ENCODE data around the gene AMIGO3. TPM values are rescaled to one million over a fixed set of nuclear protein-coding genes. Genes with fewer than 3 reads are reported as not detected.

Gene AMIGO3
- total RNA-seq, 1 experiment from 2014 or later, result 0.32 TPM

GRCh38 chr3:49671291-49672288 lies 47.9 kb downstream of the AMIGO3 start:
- H3K9me3 ChIP-seq (ENCODE audit: control insufficient read depth in 1 of 2, insufficient read depth in 1 of 2, low read depth in 1 of 2, low read length in 2 of 2), result no peaks in the 10 kb centered on the region
- POLR2A ChIA-PET, result interaction anchor here (3.1 kb wide), 1 partner anchor 132 kb away, joined by 26 read pairs; no protein-coding TSS in a partner anchor
- peak overlapping the region; percentile 99 for H3K9ac ChIP-seq (ENCODE audit: low read length)
- H3K4me3 ChIP-seq (replicated peaks in 1 of 2; ENCODE audit: low read depth in 1 of 2, low read length in 2 of 2), result peak overlapping the region in 1 of 2 experiments; percentile 40; a peak in 3 of 4 replicates
- peak overlapping the region; percentile 99 for H3K4me2 ChIP-seq (ENCODE audit: low read length)
- H3K9me2 ChIP-seq (ENCODE audit: insufficient read depth), result no peaks in the 10 kb centered on the region
- peak; percentile 19 for ATAC-seq
- H3K4me1 ChIP-seq (ENCODE audit: control insufficient read depth in 1 of 2, insufficient read depth in 2 of 2, low read length in 2 of 2), result peaks cover 10 to 45% of the 10 kb centered on the region in 2 experiments; a peak in 3 of 4 replicates
- no TSS peak for BruUV-seq (replicated peaks)
- CTCF ChIA-PET, result interaction anchor here (0.6 to 3.3 kb wide), 10 partner anchors 26 to 256 kb away, joined by 3 to 159 read pairs (median 4); partner anchors contain the start of gene BSN
- DNase-seq (ENCODE audit: low read depth, low spot score), result peak; percentile 61
- peak overlapping the region; percentile 98 for H3K27ac ChIP-seq (ENCODE audit: low read depth, low read length)
- H2AFZ ChIP-seq (ENCODE audit: low read depth, low read length, poor library complexity, severe bottlenecking), result no peak overlapping the region
- H4K20me1 ChIP-seq (ENCODE audit: insufficient read depth), result no peaks in the 10 kb centered on the region
- no peak for TF ChIP-seq ELF1 (IDR thresholded peaks at IDR 0.05; ENCODE audit: borderline replicate concordance, low read depth)
- TF ChIP-seq YY1 (IDR thresholded peaks at IDR 0.05; ENCODE audit: extremely low read depth, insufficient replicate concordance, low read depth, low read length), result no peak
- no peak for TF ChIP-seq CEBPB (IDR thresholded peaks at IDR 0.05; ENCODE audit: low read depth)
- TF ChIP-seq, protein P1, sequence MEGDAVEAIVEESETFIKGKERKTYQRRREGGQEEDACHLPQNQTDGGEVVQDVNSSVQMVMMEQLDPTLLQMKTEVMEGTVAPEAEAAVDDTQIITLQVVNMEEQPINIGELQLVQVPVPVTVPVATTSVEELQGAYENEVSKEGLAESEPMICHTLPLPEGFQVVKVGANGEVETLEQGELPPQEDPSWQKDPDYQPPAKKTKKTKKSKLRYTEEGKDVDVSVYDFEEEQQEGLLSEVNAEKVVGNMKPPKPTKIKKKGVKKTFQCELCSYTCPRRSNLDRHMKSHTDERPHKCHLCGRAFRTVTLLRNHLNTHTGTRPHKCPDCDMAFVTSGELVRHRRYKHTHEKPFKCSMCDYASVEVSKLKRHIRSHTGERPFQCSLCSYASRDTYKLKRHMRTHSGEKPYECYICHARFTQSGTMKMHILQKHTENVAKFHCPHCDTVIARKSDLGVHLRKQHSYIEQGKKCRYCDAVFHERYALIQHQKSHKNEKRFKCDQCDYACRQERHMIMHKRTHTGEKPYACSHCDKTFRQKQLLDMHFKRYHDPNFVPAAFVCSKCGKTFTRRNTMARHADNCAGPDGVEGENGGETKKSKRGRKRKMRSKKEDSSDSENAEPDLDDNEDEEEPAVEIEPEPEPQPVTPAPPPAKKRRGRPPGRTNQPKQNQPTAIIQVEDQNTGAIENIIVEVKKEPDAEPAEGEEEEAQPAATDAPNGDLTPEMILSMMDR (IDR thresholded peaks at IDR 0.05 in 2 of 3, conservative IDR thresholded peaks at IDR 0.05 in 1 of 3; ENCODE audit: borderline replicate concordance in 1 of 3, insufficient read depth in 1 of 3, low read depth in 2 of 3, low read length in 2 of 3), result peak in 2 of 3 experiments; percentile 87 to 93; a peak in 4 of 6 replicates
- TF ChIP-seq, protein P2, sequence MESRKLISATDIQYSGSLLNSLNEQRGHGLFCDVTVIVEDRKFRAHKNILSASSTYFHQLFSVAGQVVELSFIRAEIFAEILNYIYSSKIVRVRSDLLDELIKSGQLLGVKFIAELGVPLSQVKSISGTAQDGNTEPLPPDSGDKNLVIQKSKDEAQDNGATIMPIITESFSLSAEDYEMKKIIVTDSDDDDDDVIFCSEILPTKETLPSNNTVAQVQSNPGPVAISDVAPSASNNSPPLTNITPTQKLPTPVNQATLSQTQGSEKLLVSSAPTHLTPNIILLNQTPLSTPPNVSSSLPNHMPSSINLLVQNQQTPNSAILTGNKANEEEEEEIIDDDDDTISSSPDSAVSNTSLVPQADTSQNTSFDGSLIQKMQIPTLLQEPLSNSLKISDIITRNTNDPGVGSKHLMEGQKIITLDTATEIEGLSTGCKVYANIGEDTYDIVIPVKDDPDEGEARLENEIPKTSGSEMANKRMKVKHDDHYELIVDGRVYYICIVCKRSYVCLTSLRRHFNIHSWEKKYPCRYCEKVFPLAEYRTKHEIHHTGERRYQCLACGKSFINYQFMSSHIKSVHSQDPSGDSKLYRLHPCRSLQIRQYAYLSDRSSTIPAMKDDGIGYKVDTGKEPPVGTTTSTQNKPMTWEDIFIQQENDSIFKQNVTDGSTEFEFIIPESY (IDR thresholded peaks at IDR 0.05; ENCODE audit: extremely low read depth, insufficient replicate concordance, low read length), result no peak
- no peak for TF ChIP-seq ZNF274 (IDR thresholded peaks at IDR 0.05; ENCODE audit: low read depth, low read length)
- no peak for TF ChIP-seq ZFX (IDR thresholded peaks at IDR 0.05)
- TF ChIP-seq EZH2phosphoT487 (IDR thresholded peaks at IDR 0.05; ENCODE audit: borderline replicate concordance), result no peak
- TF ChIP-seq MAX (IDR thresholded peaks at IDR 0.05), result no peak
- no peak for TF ChIP-seq ATF3 (IDR thresholded peaks at IDR 0.05)
- peak; percentile 32; the same call in 1 of the 2 replicates for TF ChIP-seq POLR2AphosphoS5 (IDR thresholded peaks at IDR 0.05; ENCODE audit: low read depth, low read length)
- RAD21 ChIA-PET (ENCODE audit: low non-redundant PET in 1 of 2, low total read pairs in 2 of 2, uncharacterized antibody in 2 of 2, unreplicated experiment in 2 of 2), result interaction anchor here (0.6 to 3.6 kb wide), 6 partner anchors 117 to 623 kb away, joined by 3 to 49 read pairs (median 6); partner anchors contain the start of genes BSN (in 1 of the 2) and USP4 (in 1 of the 2)
- intact Hi-C loops (cut with micrococcal nuclease), result loop anchor here (1.0 to 5.0 kb wide), 3 partner anchors 132 to 217 kb away; partner anchors contain the start of gene DAG1
- no peaks in the 10 kb centered on the region for H3K27me3 ChIP-seq (ENCODE audit: insufficient read depth, low read length)
- peaks cover 5 to 11% of the 10 kb centered on the region in 2 experiments; a peak in 2 of 4 replicates for H3K36me3 ChIP-seq (ENCODE audit: control insufficient read depth in 1 of 2, insufficient read depth in 2 of 2, low read length in 2 of 2)
- peaks cover 25% of the 10 kb centered on the region for H3K79me2 ChIP-seq (ENCODE audit: insufficient read depth, low read length)

All from HCT116 (cell line).